ENCODE results near the gene RDH14. TPM values are rescaled to one million over a fixed set of nuclear protein-coding genes. Genes with fewer than 3 reads are reported as not detected.

Gene RDH14
- total RNA-seq, 4 donors from 2014 or later = 24.6 to 55.4 (median 49.8) TPM

- no peak overlapping the region for H3K4me3 ChIP-seq
- DNase-seq (no peak), ATAC-seq (no peak)
- H3K27me3 ChIP-seq = no peaks in the 10 kb centered on the region
- intact Hi-C loops (cut with DNase I; ENCODE audit: low total_unique reads) = no loop called here
- H3K36me3 ChIP-seq = no peaks in the 10 kb centered on the region
- H3K4me1 ChIP-seq = no peaks in the 10 kb centered on the region
- in situ Hi-C loops (cut with MboI; ENCODE audit: low sequenced_read_pairs in 4 of 4) = no loop called here
- no peaks in the 10 kb centered on the region for H3K9me3 ChIP-seq
- TF ChIP-seq, protein P1, sequence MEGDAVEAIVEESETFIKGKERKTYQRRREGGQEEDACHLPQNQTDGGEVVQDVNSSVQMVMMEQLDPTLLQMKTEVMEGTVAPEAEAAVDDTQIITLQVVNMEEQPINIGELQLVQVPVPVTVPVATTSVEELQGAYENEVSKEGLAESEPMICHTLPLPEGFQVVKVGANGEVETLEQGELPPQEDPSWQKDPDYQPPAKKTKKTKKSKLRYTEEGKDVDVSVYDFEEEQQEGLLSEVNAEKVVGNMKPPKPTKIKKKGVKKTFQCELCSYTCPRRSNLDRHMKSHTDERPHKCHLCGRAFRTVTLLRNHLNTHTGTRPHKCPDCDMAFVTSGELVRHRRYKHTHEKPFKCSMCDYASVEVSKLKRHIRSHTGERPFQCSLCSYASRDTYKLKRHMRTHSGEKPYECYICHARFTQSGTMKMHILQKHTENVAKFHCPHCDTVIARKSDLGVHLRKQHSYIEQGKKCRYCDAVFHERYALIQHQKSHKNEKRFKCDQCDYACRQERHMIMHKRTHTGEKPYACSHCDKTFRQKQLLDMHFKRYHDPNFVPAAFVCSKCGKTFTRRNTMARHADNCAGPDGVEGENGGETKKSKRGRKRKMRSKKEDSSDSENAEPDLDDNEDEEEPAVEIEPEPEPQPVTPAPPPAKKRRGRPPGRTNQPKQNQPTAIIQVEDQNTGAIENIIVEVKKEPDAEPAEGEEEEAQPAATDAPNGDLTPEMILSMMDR (IDR thresholded peaks at IDR 0.05 in 4 of 5, conservative IDR thresholded peaks at IDR 0.05 in 1 of 5) = no peak
- no peak for TF ChIP-seq POLR2A (IDR thresholded peaks at IDR 0.05)
- H3K27ac ChIP-seq = no peak overlapping the region
Measured at GRCh38 chr2:18603854-18604530, 43.5 kb upstream of the RDH14 start.

GRCh38 chr2:18602298-18602697 lies 41.8 kb upstream of the RDH14 start:
- H3K4me1 ChIP-seq = no peaks in the 10 kb centered on the region
- no peak for DNase-seq
- intact Hi-C loops (cut with DNase I; ENCODE audit: low total_unique reads) = no loop called here
- in situ Hi-C loops (cut with MboI; ENCODE audit: low sequenced_read_pairs in 4 of 4) = no loop called here
- H3K27me3 ChIP-seq = no peaks in the 10 kb centered on the region
- TF ChIP-seq POLR2A (IDR thresholded peaks at IDR 0.05) = no peak
- TF ChIP-seq, protein P1 (IDR thresholded peaks at IDR 0.05 in 4 of 5, conservative IDR thresholded peaks at IDR 0.05 in 1 of 5) = no peak
- H3K4me3 ChIP-seq = no peak overlapping the region
- no peak for ATAC-seq
- H3K36me3 ChIP-seq = no peaks in the 10 kb centered on the region
- H3K27ac ChIP-seq = no peak overlapping the region
- no peaks in the 10 kb centered on the region for H3K9me3 ChIP-seq

DNA sequence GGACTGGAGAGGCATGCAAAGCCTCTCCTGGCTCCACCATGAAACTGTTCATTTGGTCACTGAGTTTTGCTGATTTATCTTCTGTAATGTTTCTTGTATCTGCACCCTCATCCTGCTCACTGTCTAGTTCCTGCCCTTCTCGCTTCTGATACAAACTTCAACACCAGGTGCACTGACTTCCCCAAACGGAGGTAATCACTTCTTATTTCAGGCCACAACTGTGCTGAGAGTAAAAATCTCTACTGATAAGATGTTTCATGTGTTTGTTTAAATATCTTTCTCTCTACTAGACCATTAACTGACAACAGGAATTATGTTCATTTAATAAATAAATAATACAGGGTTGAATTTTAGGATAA lies 39.8 kb upstream of the RDH14 start:
- ATAC-seq (no peak), DNase-seq (no peak)
- Histone ChIP-seq H3K36me3 (no peaks in the 10 kb centered on the region), H3K27ac (no peak overlapping the region), H3K9me3 (no peaks in the 10 kb centered on the region), H3K4me3 (no peak overlapping the region), H3K27me3 (no peaks in the 10 kb centered on the region), H3K4me1 (no peaks in the 10 kb centered on the region)
- intact Hi-C loops (cut with DNase I; ENCODE audit: low total_unique reads) (no loop called here), in situ Hi-C loops (cut with MboI; ENCODE audit: low sequenced_read_pairs in 4 of 4) (no loop called here)
- no peak for TF ChIP-seq POLR2A (IDR thresholded peaks at IDR 0.05)
- TF ChIP-seq, protein P1 (IDR thresholded peaks at IDR 0.05 in 4 of 5, conservative IDR thresholded peaks at IDR 0.05 in 1 of 5) = no peak

DNA sequence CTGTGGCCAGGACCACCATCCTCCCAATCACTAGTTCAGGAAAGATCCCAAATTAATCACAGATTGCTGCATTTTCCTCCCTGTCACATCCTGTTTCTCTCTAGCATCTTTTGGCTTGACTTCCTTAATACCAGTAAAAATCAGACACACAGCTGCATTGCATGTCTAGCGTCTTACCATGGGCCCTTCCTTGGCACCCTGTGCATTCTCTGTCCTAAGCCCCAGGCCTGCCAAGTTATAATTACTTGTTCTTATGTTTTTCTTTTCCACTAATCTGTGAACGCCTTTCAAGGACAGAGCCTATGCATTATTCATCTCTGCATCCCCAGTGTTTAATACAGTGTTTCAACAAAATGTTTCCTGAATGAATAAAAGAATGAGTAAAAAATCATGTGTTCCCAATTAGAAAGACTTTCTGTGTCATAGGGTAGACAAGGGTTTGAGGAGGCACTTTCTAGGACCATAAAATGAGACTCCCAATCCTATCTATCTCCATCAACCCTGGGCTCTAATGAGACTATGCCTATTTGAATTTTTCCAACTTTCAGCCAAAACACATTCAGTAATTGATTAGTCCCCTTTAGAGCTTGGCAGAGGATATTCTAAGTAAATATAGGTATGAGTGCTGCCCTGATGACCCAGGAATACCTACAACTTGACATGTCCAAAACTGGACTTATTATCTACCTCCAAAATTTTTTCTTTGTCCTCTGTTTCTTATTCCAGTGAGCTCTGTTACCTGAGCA lies 39.2 kb upstream of the RDH14 start:
- no peak for TF ChIP-seq POLR2A (IDR thresholded peaks at IDR 0.05)
- TF ChIP-seq, protein P1 (IDR thresholded peaks at IDR 0.05 in 4 of 5, conservative IDR thresholded peaks at IDR 0.05 in 1 of 5) = no peak
- in situ Hi-C loops (cut with MboI; ENCODE audit: low sequenced_read_pairs in 4 of 4) = no loop called here
- H3K27ac ChIP-seq = no peak overlapping the region
- no peaks in the 10 kb centered on the region for H3K36me3 ChIP-seq
- intact Hi-C loops (cut with DNase I; ENCODE audit: low total_unique reads) = no loop called here
- H3K9me3 ChIP-seq = no peaks in the 10 kb centered on the region
- no peaks in the 10 kb centered on the region for H3K27me3 ChIP-seq
- no peak overlapping the region for H3K4me3 ChIP-seq
- no peak for DNase-seq
- no peaks in the 10 kb centered on the region for H3K4me1 ChIP-seq
- ATAC-seq = no peak

Data from gastrocnemius medialis (tissue), 4 donors.